ENCODE results near the gene PDE4A. TPM values are rescaled to one million over a fixed set of nuclear protein-coding genes. Genes with fewer than 3 reads are reported as not detected.
A peak's percentile ranks its signal among the peaks of the same experiment; 100 is the strongest.

PDE4A gene
- total RNA-seq, 1 donor from 2014 or later, result 18.8 TPM

DNA sequence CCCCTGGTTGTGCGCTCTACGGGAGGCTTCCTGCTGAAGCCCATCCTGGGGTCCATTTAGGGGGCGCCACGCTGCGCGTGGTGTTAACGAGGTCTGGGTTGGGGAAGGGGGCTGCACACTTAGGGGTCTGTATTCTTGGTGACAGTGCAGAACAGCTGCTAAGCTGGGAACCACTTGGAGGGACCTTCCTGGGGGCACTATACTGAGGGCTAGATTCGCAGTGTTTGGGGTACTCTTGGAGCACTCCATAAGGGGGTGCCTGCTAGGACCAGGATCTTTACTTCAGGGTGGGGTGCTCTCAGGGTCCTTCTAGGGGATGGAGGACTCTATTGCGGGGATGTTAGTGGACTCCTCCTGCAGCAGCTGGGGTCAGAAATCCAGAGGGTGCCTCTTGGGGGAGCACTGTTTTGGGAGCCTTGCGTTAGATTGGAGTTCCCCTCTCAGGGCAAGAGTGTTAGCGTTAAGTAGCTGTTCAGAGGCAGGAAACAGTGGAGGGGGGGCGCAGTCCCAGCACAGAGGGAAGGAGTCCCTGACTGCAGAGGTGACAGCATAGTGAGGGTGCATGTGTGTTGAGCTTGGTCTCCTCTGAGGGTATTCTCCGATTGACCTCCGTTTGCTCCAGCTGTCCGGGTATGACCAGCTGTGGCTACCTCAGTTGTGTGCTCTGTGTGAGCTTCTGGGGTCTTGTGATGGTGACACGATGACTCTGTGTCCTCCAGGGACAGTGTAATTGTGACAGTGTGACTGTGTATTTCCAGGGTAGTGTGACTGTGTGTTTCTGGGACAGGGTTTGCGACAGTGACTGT lies 1.1 kb downstream of the PDE4A start:
- Mint-ChIP-seq H3K9me3 (ENCODE audit: low read depth) (no peaks in the 10 kb centered on the region), H3K27ac (ENCODE audit: unreplicated experiment) (no peak overlapping the region), H3K36me3 (ENCODE audit: low read depth) (no peaks in the 10 kb centered on the region), H3K4me3 (ENCODE audit: unreplicated experiment) (peak overlapping the region; percentile 40), H3K4me1 (ENCODE audit: low read depth) (peaks cover 34% of the 10 kb centered on the region), H3K27me3 (ENCODE audit: low read depth) (peaks cover 36% of the 10 kb centered on the region)
- DNase-seq (ENCODE audit: low spot score), result no peak
- TF ChIP-seq, protein P1, sequence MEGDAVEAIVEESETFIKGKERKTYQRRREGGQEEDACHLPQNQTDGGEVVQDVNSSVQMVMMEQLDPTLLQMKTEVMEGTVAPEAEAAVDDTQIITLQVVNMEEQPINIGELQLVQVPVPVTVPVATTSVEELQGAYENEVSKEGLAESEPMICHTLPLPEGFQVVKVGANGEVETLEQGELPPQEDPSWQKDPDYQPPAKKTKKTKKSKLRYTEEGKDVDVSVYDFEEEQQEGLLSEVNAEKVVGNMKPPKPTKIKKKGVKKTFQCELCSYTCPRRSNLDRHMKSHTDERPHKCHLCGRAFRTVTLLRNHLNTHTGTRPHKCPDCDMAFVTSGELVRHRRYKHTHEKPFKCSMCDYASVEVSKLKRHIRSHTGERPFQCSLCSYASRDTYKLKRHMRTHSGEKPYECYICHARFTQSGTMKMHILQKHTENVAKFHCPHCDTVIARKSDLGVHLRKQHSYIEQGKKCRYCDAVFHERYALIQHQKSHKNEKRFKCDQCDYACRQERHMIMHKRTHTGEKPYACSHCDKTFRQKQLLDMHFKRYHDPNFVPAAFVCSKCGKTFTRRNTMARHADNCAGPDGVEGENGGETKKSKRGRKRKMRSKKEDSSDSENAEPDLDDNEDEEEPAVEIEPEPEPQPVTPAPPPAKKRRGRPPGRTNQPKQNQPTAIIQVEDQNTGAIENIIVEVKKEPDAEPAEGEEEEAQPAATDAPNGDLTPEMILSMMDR (IDR thresholded peaks at IDR 0.05), result peak; percentile 59

DNA sequence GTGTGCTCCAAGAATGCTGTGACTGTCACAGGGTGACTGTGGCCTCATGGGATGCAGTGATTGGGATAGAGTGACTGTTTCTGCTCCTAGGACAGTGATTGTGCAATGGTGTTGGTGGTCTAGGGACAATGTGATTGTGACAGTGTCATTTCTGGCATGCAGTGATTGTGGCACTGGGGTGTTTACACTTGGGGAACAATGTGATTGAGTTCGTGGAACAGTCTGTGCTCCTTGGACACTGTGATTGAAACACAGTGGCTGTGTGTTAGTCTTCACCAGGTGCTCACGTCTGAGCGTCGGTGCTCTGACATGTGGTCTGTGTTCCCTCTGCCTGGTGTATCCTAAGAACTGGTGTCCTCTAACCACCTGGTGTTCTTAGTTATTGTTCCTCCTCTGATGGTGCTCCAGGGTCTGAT lies 1.7 kb downstream of the PDE4A start:
- TF ChIP-seq, protein P1 (IDR thresholded peaks at IDR 0.05), result no peak
- no peaks in the 10 kb centered on the region for H3K9me3 Mint-ChIP-seq (ENCODE audit: low read depth)
- peak overlapping the region; percentile 3 for H3K4me3 Mint-ChIP-seq (ENCODE audit: unreplicated experiment)
- H3K36me3 Mint-ChIP-seq (ENCODE audit: low read depth), result no peaks in the 10 kb centered on the region
- DNase-seq (ENCODE audit: low spot score), result no peak
- peaks cover 31% of the 10 kb centered on the region for H3K4me1 Mint-ChIP-seq (ENCODE audit: low read depth)
- peaks cover 33% of the 10 kb centered on the region for H3K27me3 Mint-ChIP-seq (ENCODE audit: low read depth)
- H3K27ac Mint-ChIP-seq (ENCODE audit: unreplicated experiment), result no peak overlapping the region

GRCh38 chr19:10422846-10423245 lies 2.5 kb downstream of the PDE4A start:
- no peak overlapping the region for H3K27ac Mint-ChIP-seq (ENCODE audit: unreplicated experiment)
- peaks cover 33% of the 10 kb centered on the region for H3K27me3 Mint-ChIP-seq (ENCODE audit: low read depth)

DNA sequence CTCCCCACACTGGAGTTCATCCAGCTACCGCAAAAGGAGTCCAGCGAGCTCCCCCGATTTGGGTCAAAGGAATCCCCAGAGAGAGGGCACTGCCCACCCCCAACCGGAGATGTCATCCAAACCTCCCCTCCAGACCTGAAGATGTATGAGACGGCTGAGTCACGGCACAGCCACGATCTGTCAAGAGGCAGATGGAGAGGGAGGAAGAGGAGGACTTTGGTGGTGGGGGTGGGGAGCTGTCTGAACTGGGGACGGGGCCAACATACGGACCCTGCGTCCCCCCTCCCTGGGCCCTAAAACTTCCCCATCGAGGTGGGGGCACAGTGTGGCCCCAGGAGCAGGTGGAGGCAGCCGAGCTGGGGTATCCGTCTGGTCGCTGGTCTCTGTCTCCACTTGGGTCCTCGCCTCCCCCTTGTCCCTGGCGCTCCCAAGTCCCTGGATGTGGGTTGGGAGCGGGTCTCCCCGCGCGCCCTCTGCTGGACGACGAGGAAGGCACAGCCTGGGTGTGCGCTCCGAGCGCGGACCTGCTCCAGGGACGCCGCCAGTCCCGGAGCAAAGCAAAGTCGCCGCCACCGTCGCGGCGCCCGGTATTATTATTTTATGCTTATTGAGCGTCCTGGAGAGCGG lies 3.8 kb downstream of the PDE4A start:
- H3K9me3 Mint-ChIP-seq (ENCODE audit: low read depth), result no peaks in the 10 kb centered on the region
- TF ChIP-seq, protein P1 (IDR thresholded peaks at IDR 0.05), result peak; percentile 97
- no peak for DNase-seq (ENCODE audit: low spot score)
- no peaks in the 10 kb centered on the region for H3K36me3 Mint-ChIP-seq (ENCODE audit: low read depth)
- H3K4me1 Mint-ChIP-seq (ENCODE audit: low read depth), result peaks cover 21% of the 10 kb centered on the region
- H3K27me3 Mint-ChIP-seq (ENCODE audit: low read depth), result peaks cover 29% of the 10 kb centered on the region
- H3K27ac Mint-ChIP-seq (ENCODE audit: unreplicated experiment), result no peak overlapping the region
- peak overlapping the region; percentile 61 for H3K4me3 Mint-ChIP-seq (ENCODE audit: unreplicated experiment)

More at GRCh38 chr19:10422846-10423245, 2.5 kb downstream of the PDE4A start:
- Mint-ChIP-seq H3K4me3 (ENCODE audit: unreplicated experiment) (no peak overlapping the region), H3K4me1 (ENCODE audit: low read depth) (peaks cover 31% of the 10 kb centered on the region), H3K36me3 (ENCODE audit: low read depth) (no peaks in the 10 kb centered on the region), H3K9me3 (ENCODE audit: low read depth) (no peaks in the 10 kb centered on the region)
- DNase-seq (ENCODE audit: low spot score), result no peak
- TF ChIP-seq, protein P1 (IDR thresholded peaks at IDR 0.05), result no peak

DNA sequence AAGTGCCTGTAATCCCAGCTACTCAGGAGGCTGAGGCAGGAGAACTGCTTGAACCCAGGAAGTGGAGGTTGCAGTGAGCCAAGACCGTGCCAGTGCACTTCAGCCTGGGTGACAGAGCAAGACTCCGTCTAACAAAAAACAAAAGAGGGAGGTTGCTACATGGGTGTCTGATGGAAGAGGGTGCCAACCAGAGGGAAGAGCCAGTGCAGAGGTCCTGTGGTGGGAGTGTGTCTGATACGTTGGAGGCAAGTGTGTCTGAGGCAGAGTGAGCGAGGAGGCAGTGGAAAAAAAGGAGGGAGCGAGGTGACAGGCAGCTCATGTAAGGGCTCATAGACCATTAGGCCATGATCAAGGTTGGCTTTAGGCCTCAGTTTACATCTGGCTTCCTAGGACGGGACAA lies 6.8 kb downstream of the PDE4A start:
- DNase-seq (ENCODE audit: low spot score), result no peak
- no peaks in the 10 kb centered on the region for H3K9me3 Mint-ChIP-seq (ENCODE audit: low read depth)
- peaks cover 11% of the 10 kb centered on the region for H3K27me3 Mint-ChIP-seq (ENCODE audit: low read depth)
- peaks cover 15% of the 10 kb centered on the region for H3K4me1 Mint-ChIP-seq (ENCODE audit: low read depth)
- H3K27ac Mint-ChIP-seq (ENCODE audit: unreplicated experiment), result no peak overlapping the region
- H3K4me3 Mint-ChIP-seq (ENCODE audit: unreplicated experiment), result no peak overlapping the region
- TF ChIP-seq, protein P1 (IDR thresholded peaks at IDR 0.05), result no peak
- H3K36me3 Mint-ChIP-seq (ENCODE audit: low read depth), result no peaks in the 10 kb centered on the region

All from chondrocyte (in vitro differentiated cells).